K562 (cell line): ENCODE results near the gene IL10RB. TPM values are rescaled to one million over a fixed set of nuclear protein-coding genes. Genes with fewer than 3 reads are reported as not detected.

Experiments used
- ASH1L ChIP-seq: fragments of 450-650 bp; IDR thresholded peaks from 2 replicates; pipeline ENCODE4 v1.6.1; 2018; ENCODE audit warnings: borderline replicate concordance, mild to moderate bottlenecking, low read depth; ENCODE audit not compliant: partially characterized antibody
- DMBX1 ChIP-seq: fragments of 250-450 bp; sonication (Bioruptor Pico); IDR thresholded peaks from 2 replicates; pipeline ENCODE4 v1.8.0; 2022; ENCODE audit warnings: inconsistent platforms, mild to moderate bottlenecking, moderate library complexity, borderline replicate concordance
- FOXJ3 ChIP-seq: sonication (generic); formaldehyde crosslinking; IDR thresholded peaks from 2 replicates; pipeline ENCODE4 v1.4.0; 2020; ENCODE audit warnings: mild to moderate bottlenecking, missing genetic modification reagents
- ILF3 ChIP-seq: fragments of 450-650 bp; IDR thresholded peaks from 2 replicates; pipeline ENCODE4 v1.6.1; 2018; ENCODE audit warnings: antibody characterized with exemption, mild to moderate bottlenecking, moderate library complexity, borderline replicate concordance
- KAT2B ChIP-seq: IDR thresholded peaks from one replicate; pipeline ENCODE4 v1.6.1; 2012; ENCODE audit warnings: low read depth, mild to moderate bottlenecking, control low read depth, inconsistent platforms, low read length, moderate library complexity
- NRF1 ChIP-seq, 2 experiments: fragments of 450-650 bp; IDR thresholded peaks in 1 of 2; conservative IDR thresholded peaks in 1 of 2; 2 replicates each; pipeline ENCODE4 v1.6.1; 2014; ENCODE audit warnings: mild to moderate bottlenecking in 2 of 2
- RBM15 ChIP-seq: fragments of 200-400 bp; formaldehyde crosslinking; IDR thresholded peaks from 2 replicates; pipeline ENCODE4 v1.6.1; 2018; ENCODE audit warnings: mild to moderate bottlenecking, low read length, moderate library complexity; ENCODE audit not compliant: insufficient read depth
- RNF2 ChIP-seq: sonication (generic); IDR thresholded peaks from 2 replicates; pipeline ENCODE4 v1.6.1; 2016
- SETDB1 ChIP-seq: IDR thresholded peaks from one replicate; pipeline ENCODE4 v1.6.1; 2012; ENCODE audit warnings: low read length, control low read depth, inconsistent platforms
- SMARCE1 ChIP-seq: fragments of 450-650 bp; IDR thresholded peaks from 2 replicates; pipeline ENCODE4 v1.7.1; 2016; ENCODE audit warnings: mild to moderate bottlenecking
- TARDBP ChIP-seq: fragments of 450-650 bp; IDR thresholded peaks from 2 replicates; pipeline ENCODE4 v1.6.1; 2016
- ZBTB17 ChIP-seq: fragments of 450-650 bp; formaldehyde crosslinking; IDR thresholded peaks from 2 replicates; pipeline ENCODE4 v1.4.0; 2020; ENCODE audit warnings: mild to moderate bottlenecking
- ZFPM2 ChIP-seq: fragments of 250-450 bp; sonication (Bioruptor Pico); IDR thresholded peaks from 2 replicates; pipeline ENCODE4 v1.5.1; 2022; ENCODE audit warnings: mild to moderate bottlenecking
- ZNF217 ChIP-seq: sonication (generic); formaldehyde crosslinking; IDR thresholded peaks from 2 replicates; pipeline ENCODE4 v1.8.0; 2022; ENCODE audit warnings: mild to moderate bottlenecking, missing genetic modification reagents
- polyA plus RNA-seq, 8 experiments: library from polyadenylated mRNA; depleted of rRNA in 4 of 8; stranded (reverse) in 5 of 8; unstranded in 3 of 8; fragments of >200 nt; fragmentation: Nextera tagmentation in 2 of 8; fragmentation: Illumina TruSeq in 1 of 8; extraction: Ambion mirVana in 2 of 8; extraction: Trizol in 1 of 8; gene quantifications; 2 replicates each; pipeline versions ENCODE4 v1.2.1 to v1.2.3, GENCODE V29; 2011 to 2014; ENCODE audit warnings: inconsistent platforms in 1 of 8, missing spikeins in 1 of 8
- total RNA-seq, 7 experiments: library from RNA; depleted of rRNA in 6 of 7; stranded (reverse); fragments of >200 nt in 6 of 7; fragmentation: Illumina TruSeq in 2 of 7; extraction: Trizol in 2 of 7; gene quantifications; 2 replicates each; pipeline versions ENCODE4 v1.2.1 to v1.2.3, GENCODE V29; 2011 to 2021; ENCODE audit warnings: low replicate concordance in 1 of 7
- TF ChIP-seq, protein P1 (sequence below): fragments of 200-400 bp; formaldehyde crosslinking; IDR thresholded peaks from 2 replicates; pipeline ENCODE4 v1.6.1; 2017; ENCODE audit warnings: mild to moderate bottlenecking, low read depth, low read length, moderate library complexity
- TF ChIP-seq, protein P2 (sequence below), 2 experiments: fragments of 450-650 bp in 1 of 2; sonication (generic) in 1 of 2; formaldehyde crosslinking; conservative IDR thresholded peaks; 2 replicates each; pipeline versions ENCODE4 v1.4.0 to v1.8.1; 2020 to 2022; ENCODE audit warnings: mild to moderate bottlenecking in 1 of 2, missing genetic modification reagents in 1 of 2
- TF ChIP-seq, protein P3 (sequence below): fragments of 450-650 bp; IDR thresholded peaks from one replicate; pipeline ENCODE4 v1.6.1; 2018; ENCODE audit warnings: mild to moderate bottlenecking, moderate library complexity; ENCODE audit not compliant: partially characterized antibody
- TF ChIP-seq, protein P4 (sequence below), 2 experiments: IDR thresholded peaks in 1 of 2; conservative IDR thresholded peaks in 1 of 2; 2 replicates each; pipeline ENCODE4 v1.6.1; 2016; ENCODE audit warnings: low read depth in 2 of 2, mild to moderate bottlenecking in 1 of 2, missing compliant biosample characterization in 1 of 2, missing genetic modification characterization in 1 of 2, moderate library complexity in 1 of 2
- TF ChIP-seq, protein P5 (sequence below): fragments of 200-800 bp; sonication (Bioruptor generic); IDR thresholded peaks from 2 replicates; pipeline ENCODE4 v1.6.1; 2017; ENCODE audit warnings: missing genetic modification characterization, missing compliant biosample characterization

Gene IL10RB
- total and polyA plus RNA-seq, 9 of the 15 experiments (the other 6 are each of a cell fraction or from before 2014, with no cell fraction given): 10.9 to 33.8 (median 23.0) TPM

DNA sequence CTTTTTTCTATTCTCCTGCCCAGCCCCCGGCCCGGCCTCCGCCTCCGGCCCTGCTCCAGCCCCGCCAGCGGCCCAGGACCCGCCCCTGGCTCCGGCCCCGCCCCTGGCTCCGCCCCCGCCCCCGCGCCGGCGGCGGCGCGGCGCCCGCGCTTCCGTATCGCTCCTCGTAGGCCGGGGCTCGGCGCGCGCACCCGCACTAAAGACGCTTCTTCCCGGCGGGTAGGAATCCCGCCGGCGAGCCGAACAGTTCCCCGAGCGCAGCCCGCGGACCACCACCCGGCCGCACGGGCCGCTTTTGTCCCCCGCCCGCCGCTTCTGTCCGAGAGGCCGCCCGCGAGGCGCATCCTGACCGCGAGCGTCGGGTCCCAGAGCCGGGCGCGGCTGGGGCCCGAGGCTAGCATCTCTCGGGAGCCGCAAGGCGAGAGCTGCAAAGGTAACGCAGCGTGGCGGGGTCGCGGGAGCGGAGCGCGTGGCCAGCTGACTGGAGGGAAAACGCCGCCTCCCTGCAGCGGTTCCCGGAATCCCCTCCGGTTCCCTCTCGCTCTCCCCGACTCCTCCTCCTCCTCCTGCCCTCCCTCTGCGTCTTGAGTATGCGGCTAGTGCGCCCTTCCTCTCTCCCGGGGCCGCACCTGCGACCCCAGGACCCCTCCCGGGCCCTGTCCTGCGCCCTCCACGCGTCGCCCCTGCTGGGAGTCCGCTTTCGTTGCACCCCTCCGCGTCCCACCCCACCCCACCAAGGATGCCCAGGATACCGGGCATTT is 36.2 kb upstream of the IL10RB start, which contains the start of gene IFNAR2 (continued):
- TF ChIP-seq, protein P1, sequence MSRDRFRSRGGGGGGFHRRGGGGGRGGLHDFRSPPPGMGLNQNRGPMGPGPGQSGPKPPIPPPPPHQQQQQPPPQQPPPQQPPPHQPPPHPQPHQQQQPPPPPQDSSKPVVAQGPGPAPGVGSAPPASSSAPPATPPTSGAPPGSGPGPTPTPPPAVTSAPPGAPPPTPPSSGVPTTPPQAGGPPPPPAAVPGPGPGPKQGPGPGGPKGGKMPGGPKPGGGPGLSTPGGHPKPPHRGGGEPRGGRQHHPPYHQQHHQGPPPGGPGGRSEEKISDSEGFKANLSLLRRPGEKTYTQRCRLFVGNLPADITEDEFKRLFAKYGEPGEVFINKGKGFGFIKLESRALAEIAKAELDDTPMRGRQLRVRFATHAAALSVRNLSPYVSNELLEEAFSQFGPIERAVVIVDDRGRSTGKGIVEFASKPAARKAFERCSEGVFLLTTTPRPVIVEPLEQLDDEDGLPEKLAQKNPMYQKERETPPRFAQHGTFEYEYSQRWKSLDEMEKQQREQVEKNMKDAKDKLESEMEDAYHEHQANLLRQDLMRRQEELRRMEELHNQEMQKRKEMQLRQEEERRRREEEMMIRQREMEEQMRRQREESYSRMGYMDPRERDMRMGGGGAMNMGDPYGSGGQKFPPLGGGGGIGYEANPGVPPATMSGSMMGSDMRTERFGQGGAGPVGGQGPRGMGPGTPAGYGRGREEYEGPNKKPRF: no peak
- TF ChIP-seq SETDB1 (no peak), ZBTB17 (CRISPR knock-in tag) (0 out of 2 replicates have a peak, but pooled peaks have one; percentile 26), SMARCE1 (no peak), RBM15 (no peak), ASH1L (no peak), FOXJ3 (CRISPR knock-in tag) (no peak), ZFPM2 (CRISPR knock-in tag) (no peak), KAT2B (no peak), RNF2 (no peak), TARDBP (no peak), NRF1 (conservative IDR thresholded peaks at IDR 0.05 in 1 of 2, IDR thresholded peaks at IDR 0.05 in 1 of 2) (peak; percentile 67 to 68; a peak in 3 of 4 replicates), ILF3 (no peak), ZNF217 (CRISPR knock-in tag) (no peak), DMBX1 (CRISPR knock-in tag) (peak; percentile 37; the same call in 1 of the 2 replicates)
- TF ChIP-seq, protein P2, sequence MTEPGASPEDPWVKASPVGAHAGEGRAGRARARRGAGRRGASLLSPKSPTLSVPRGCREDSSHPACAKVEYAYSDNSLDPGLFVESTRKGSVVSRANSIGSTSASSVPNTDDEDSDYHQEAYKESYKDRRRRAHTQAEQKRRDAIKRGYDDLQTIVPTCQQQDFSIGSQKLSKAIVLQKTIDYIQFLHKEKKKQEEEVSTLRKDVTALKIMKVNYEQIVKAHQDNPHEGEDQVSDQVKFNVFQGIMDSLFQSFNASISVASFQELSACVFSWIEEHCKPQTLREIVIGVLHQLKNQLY (CRISPR knock-in tag; conservative IDR thresholded peaks at IDR 0.05): no peak
- TF ChIP-seq, protein P3, sequence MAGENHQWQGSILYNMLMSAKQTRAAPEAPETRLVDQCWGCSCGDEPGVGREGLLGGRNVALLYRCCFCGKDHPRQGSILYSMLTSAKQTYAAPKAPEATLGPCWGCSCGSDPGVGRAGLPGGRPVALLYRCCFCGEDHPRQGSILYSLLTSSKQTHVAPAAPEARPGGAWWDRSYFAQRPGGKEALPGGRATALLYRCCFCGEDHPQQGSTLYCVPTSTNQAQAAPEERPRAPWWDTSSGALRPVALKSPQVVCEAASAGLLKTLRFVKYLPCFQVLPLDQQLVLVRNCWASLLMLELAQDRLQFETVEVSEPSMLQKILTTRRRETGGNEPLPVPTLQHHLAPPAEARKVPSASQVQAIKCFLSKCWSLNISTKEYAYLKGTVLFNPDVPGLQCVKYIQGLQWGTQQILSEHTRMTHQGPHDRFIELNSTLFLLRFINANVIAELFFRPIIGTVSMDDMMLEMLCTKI: no peak
- TF ChIP-seq, protein P4, sequence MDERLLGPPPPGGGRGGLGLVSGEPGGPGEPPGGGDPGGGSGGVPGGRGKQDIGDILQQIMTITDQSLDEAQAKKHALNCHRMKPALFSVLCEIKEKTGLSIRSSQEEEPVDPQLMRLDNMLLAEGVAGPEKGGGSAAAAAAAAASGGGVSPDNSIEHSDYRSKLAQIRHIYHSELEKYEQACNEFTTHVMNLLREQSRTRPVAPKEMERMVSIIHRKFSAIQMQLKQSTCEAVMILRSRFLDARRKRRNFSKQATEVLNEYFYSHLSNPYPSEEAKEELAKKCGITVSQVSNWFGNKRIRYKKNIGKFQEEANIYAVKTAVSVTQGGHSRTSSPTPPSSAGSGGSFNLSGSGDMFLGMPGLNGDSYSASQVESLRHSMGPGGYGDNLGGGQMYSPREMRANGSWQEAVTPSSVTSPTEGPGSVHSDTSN (CRISPR knock-in tag; IDR thresholded peaks at IDR 0.05; ENCODE audit: low read depth): no peak
- TF ChIP-seq, protein P4 (tag; conservative IDR thresholded peaks at IDR 0.05; ENCODE audit: low read depth): no peak
- TF ChIP-seq, protein P5, sequence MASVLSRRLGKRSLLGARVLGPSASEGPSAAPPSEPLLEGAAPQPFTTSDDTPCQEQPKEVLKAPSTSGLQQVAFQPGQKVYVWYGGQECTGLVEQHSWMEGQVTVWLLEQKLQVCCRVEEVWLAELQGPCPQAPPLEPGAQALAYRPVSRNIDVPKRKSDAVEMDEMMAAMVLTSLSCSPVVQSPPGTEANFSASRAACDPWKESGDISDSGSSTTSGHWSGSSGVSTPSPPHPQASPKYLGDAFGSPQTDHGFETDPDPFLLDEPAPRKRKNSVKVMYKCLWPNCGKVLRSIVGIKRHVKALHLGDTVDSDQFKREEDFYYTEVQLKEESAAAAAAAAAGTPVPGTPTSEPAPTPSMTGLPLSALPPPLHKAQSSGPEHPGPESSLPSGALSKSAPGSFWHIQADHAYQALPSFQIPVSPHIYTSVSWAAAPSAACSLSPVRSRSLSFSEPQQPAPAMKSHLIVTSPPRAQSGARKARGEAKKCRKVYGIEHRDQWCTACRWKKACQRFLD (CRISPR knock-in tag): 0 out of 2 replicates have a peak, but pooled peaks have one; percentile 38
